Parathyroid adenoma (tissue), 2 donors: ENCODE data around the gene HOXD4.

Experiments used
- H2AFZ ChIP-seq: fragments of 300-600 bp; sonication (generic); one replicate; pipeline ENCODE4 v1.7.0; 2017; ENCODE audit warnings: antibody characterized with exemption, mild to moderate bottlenecking
- H3K27ac ChIP-seq: fragments of 300-600 bp; sonication (generic); one replicate; pipeline ENCODE4 v1.7.0; 2017
- H3K27me3 ChIP-seq: fragments of 300-600 bp; sonication (generic); one replicate; pipeline ENCODE4 v1.7.0; 2017; ENCODE audit warnings: low read length; ENCODE audit not compliant: control insufficient read depth, insufficient read depth
- H3K36me3 ChIP-seq: fragments of 300-600 bp; sonication (generic); one replicate; pipeline ENCODE4 v1.7.0; 2017; ENCODE audit warnings: low read length; ENCODE audit not compliant: control insufficient read depth, insufficient read depth
- H3K4me1 ChIP-seq: fragments of 300-600 bp; sonication (generic); one replicate; pipeline ENCODE4 v1.7.0; 2017; ENCODE audit warnings: control low read depth
- H3K4me2 ChIP-seq: fragments of 300-600 bp; sonication (generic); one replicate; pipeline ENCODE4 v1.7.0; 2017; ENCODE audit warnings: low read length
- H3K4me3 ChIP-seq: fragments of 300-600 bp; sonication (generic); one replicate; pipeline ENCODE4 v1.7.0; 2017; ENCODE audit warnings: low read depth, low read length
- H3K79me2 ChIP-seq: fragments of 300-600 bp; sonication (generic); one replicate; pipeline ENCODE4 v1.7.0; 2017; ENCODE audit warnings: control low read depth
- H3K9ac ChIP-seq: fragments of 300-600 bp; sonication (generic); one replicate; pipeline ENCODE4 v1.7.0; 2017; ENCODE audit warnings: mild to moderate bottlenecking
- H3K9me3 ChIP-seq: fragments of 300-600 bp; sonication (generic); one replicate; pipeline ENCODE4 v1.7.0; 2017; ENCODE audit warnings: low read length; ENCODE audit not compliant: control insufficient read depth
- TF ChIP-seq, protein P1 (sequence below): fragments of 300-600 bp; sonication (generic); IDR thresholded peaks from one replicate; pipeline ENCODE4 v1.7.0; 2017; ENCODE audit warnings: antibody characterized with exemption, mild to moderate bottlenecking
- donor health status: primary hyperparathyroidism.

The HOXD4 gene

DNA sequence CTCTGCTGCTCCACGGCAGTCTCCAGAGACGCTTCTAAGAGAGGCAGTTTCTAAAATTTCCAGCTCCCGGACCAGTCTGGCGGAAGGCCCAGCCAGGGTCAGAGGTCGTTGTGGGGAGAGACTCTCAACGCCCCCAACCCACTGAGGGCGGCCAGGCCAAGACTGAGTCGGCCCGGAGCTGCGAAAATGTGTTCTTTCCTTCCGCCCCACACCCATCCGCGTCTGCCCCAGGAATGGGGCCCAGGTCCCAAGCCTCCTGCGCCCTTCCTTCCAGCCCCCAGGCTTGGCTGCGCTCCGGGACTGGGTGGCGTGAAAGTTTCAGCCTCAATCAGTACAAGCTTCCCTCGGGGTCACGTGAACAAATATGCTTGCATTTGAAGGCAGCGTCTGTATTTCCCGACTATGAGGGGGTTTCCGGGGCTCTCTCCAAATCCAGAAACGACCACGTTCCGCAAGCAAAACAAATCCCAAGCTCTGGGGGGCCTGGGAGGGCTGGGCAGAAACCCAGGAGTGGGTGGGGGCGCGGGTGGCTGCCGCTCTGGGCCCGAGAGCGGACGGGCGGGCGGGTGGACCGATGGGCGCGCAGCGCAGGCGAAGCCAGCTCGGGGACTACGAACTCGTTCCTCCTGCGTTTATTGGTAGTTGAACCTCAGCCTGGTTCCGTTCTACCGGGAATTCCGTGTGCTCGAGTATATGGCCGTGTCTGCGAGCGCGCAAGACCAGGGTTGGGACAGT lies 9.1 kb downstream of the HOXD4 start:
- H3K27me3 ChIP-seq: peaks cover 42% of the 10 kb centered on the region
- peaks cover 3% of the 10 kb centered on the region for H3K36me3 ChIP-seq
- H3K4me2 ChIP-seq: no peak overlapping the region
- no peaks in the 10 kb centered on the region for H3K9me3 ChIP-seq
- TF ChIP-seq, protein P1, sequence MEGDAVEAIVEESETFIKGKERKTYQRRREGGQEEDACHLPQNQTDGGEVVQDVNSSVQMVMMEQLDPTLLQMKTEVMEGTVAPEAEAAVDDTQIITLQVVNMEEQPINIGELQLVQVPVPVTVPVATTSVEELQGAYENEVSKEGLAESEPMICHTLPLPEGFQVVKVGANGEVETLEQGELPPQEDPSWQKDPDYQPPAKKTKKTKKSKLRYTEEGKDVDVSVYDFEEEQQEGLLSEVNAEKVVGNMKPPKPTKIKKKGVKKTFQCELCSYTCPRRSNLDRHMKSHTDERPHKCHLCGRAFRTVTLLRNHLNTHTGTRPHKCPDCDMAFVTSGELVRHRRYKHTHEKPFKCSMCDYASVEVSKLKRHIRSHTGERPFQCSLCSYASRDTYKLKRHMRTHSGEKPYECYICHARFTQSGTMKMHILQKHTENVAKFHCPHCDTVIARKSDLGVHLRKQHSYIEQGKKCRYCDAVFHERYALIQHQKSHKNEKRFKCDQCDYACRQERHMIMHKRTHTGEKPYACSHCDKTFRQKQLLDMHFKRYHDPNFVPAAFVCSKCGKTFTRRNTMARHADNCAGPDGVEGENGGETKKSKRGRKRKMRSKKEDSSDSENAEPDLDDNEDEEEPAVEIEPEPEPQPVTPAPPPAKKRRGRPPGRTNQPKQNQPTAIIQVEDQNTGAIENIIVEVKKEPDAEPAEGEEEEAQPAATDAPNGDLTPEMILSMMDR: no peak
- no peaks in the 10 kb centered on the region for H3K4me1 ChIP-seq
- H3K9ac ChIP-seq: no peak overlapping the region
- H3K79me2 ChIP-seq: no peaks in the 10 kb centered on the region
- no peak overlapping the region for H2AFZ ChIP-seq
- no peak overlapping the region for H3K4me3 ChIP-seq
- no peak overlapping the region for H3K27ac ChIP-seq

GRCh38 chr2:176160986-176161824 lies 9.9 kb downstream of the HOXD4 start:
- Histone ChIP-seq H3K4me2 (no peak overlapping the region), H3K36me3 (peaks cover 3% of the 10 kb centered on the region), H3K4me3 (no peak overlapping the region), H2AFZ (no peak overlapping the region), H3K27me3 (peaks cover 46% of the 10 kb centered on the region), H3K79me2 (no peaks in the 10 kb centered on the region), H3K9ac (no peak overlapping the region), H3K27ac (no peak overlapping the region), H3K4me1 (no peaks in the 10 kb centered on the region), H3K9me3 (no peaks in the 10 kb centered on the region)
- TF ChIP-seq, protein P1: no peak

- Histone ChIP-seq H3K4me3 (no peak overlapping the region), H3K27ac (no peak overlapping the region), H3K36me3 (peaks cover 3% of the 10 kb centered on the region), H3K9me3 (no peaks in the 10 kb centered on the region), H3K4me1 (no peaks in the 10 kb centered on the region), H3K79me2 (no peaks in the 10 kb centered on the region), H3K27me3 (peaks cover 40% of the 10 kb centered on the region), H2AFZ (no peak overlapping the region), H3K4me2 (no peak overlapping the region), H3K9ac (no peak overlapping the region)
- TF ChIP-seq, protein P1: no peak
Observed at GRCh38 chr2:176161825-176162626, 10.7 kb downstream of the HOXD4 start.

DNA sequence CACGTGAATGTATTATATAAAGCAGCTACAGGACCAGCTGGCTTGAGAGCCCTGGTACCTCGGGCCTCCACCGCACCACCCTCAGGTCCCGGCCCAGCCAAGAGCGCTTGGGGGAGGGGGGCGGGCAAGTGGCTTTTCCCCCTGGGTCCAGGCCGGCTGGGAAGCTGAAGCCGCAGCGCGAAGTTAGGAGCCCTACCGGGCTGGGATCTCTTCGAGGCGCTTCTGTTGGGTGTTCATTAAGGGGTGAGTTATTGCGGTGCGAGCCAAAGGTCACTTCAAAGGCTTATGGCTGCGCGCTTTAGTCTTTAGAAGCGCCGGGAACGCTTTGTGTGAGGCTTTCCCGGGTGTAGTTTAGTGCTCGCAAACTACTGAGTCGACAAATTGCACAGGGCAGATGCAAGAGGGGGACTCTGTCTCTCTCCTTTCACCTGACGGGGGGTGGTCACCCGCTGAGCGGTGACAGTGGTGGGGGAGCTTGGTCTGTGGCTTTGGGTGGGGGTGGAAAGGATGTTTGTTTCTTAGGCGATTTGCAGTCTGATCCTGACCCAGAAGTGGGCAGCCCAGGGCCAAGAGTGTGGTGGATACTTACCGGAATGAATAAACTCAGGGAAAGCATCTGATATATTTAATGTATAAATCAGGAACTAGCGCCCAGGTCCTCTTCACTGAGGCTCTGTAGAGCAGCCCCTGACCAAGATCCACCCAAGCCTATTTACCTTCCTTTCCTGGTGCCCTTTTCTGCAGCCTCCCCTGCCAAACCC lies 11.7 kb downstream of the HOXD4 start:
- no peak overlapping the region for H3K4me2 ChIP-seq
- no peaks in the 10 kb centered on the region for H3K9me3 ChIP-seq
- H3K4me1 ChIP-seq: no peaks in the 10 kb centered on the region
- H3K27ac ChIP-seq: no peak overlapping the region
- no peak overlapping the region for H2AFZ ChIP-seq
- H3K9ac ChIP-seq: no peak overlapping the region
- no peaks in the 10 kb centered on the region for H3K79me2 ChIP-seq
- H3K27me3 ChIP-seq: peaks cover 33% of the 10 kb centered on the region
- TF ChIP-seq, protein P1: no peak
- no peak overlapping the region for H3K4me3 ChIP-seq
- peaks cover 3% of the 10 kb centered on the region for H3K36me3 ChIP-seq
